ENCODE data around the gene KLRD1.
"Not testable (repeated sequence)": the region's sequence is repeated elsewhere in the genome, so short reads cannot be mapped to it uniquely, and the experiment has no call there.

The KLRD1 gene

GRCh38 chr12:10339053-10339840, 31.6 kb downstream of the KLRD1 start:
- no peak for DNase-seq

- not testable (repeated sequence) for DNase-seq
These were observed 33.3 kb downstream of the KLRD1 start for GRCh38 chr12:10340946-10341345.

GRCh38 chr12:10341892-10342509, 34.3 kb downstream of the KLRD1 start:
- DNase-seq = no peak

- not testable (repeated sequence) for DNase-seq
These were observed 43.8 kb downstream of the KLRD1 start for GRCh38 chr12:10351457-10351856.

- peak in 2 of 3 experiments; percentile 4 to 53 for DNase-seq
These were observed 46.4 kb downstream of the KLRD1 start for GRCh38 chr12:10354071-10354470.

GRCh38 chr12:10354502-10354901, 46.8 kb downstream of the KLRD1 start:
- DNase-seq = peak in 1 of 3 experiments; percentile 19

GRCh38 chr12:10358131-10358530, 50.5 kb downstream of the KLRD1 start:
- peak in 1 of 3 experiments; percentile 19 for DNase-seq

- DNase-seq = no peak
These were observed 51.3 kb downstream of the KLRD1 start for GRCh38 chr12:10358969-10359368.

- DNase-seq = peak in 1 of 3 experiments; percentile 89
These were observed 53.4 kb downstream of the KLRD1 start for GRCh38 chr12:10361084-10361483.

- DNase-seq = peak in 1 of 3 experiments; percentile 81
These were observed 54.0 kb downstream of the KLRD1 start for GRCh38 chr12:10361622-10362021.

GRCh38 chr12:10362325-10362724, 54.7 kb downstream of the KLRD1 start:
- peak in 1 of 3 experiments; percentile 45 for DNase-seq

- no peak for DNase-seq
These were observed 55.4 kb downstream of the KLRD1 start for GRCh38 chr12:10362828-10363657.

GRCh38 chr12:10363658-10363913, 55.9 kb downstream of the KLRD1 start:
- peak in 1 of 3 experiments; percentile 47 for DNase-seq

- DNase-seq = peak; percentile 67 to 82 (median 76)
These were observed 56.5 kb downstream of the KLRD1 start for GRCh38 chr12:10363914-10364814.

- peak; percentile 73 to 95 (median 91) for DNase-seq
These were observed 57.3 kb downstream of the KLRD1 start for GRCh38 chr12:10364815-10365622.

GRCh38 chr12:10365696-10366405, 58.2 kb downstream of the KLRD1 start:
- DNase-seq = peak in 2 of 3 experiments; percentile 62 to 87

GRCh38 chr12:10366875-10367274, 59.2 kb downstream of the KLRD1 start:
- peak in 2 of 3 experiments; percentile 26 to 41 for DNase-seq

- DNase-seq = not testable (repeated sequence)
These were observed 60.0 kb downstream of the KLRD1 start for GRCh38 chr12:10367714-10368113.

- DNase-seq = no peak
These were observed 60.8 kb downstream of the KLRD1 start for GRCh38 chr12:10368206-10369171.

Data from NCI-H1417 (cell line).